ENCODE results near the gene SRF.
A peak's percentile ranks its signal among the peaks of the same experiment; 100 is the strongest.

Gene SRF

DNA sequence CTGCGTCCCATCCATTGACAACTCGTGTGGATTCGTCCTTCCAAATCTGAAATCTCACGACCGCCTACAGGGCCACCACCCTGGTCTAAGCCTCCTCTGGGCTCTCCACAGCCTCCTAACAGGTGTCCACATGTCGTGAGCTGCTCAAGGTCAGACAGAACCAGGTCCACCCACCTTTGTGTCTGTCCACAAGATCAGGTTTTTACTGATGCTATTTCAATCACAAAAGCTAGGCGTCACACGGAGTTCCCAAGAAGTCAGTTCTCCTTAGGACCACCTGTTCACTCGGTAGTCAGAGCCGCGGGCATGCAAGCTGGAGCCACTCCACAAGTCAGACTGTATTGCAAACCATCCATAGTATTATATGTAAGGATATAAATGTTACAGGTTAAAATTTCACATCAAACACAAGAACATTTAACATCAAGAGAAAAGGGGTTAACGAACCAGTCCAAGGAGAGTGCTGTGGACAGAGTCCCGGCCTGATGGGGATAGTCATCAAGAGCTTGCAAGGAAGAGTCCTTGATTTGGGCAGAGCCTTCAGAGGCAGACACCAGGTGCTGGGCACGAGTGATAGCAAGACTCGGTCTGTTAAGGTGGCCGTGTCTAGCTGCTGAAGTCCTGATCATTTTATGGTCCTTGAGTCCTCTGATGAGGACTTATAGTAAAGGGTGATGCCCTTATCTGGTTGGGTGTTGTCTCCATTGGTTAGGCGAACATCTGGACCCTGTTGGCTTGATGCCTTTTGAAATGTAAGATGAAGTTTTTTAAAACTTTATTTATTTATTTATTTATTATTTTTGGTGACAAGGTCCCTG, 58.9 kb downstream of the SRF start:
- peak overlapping the region; percentile 29 to 50 for H3K9ac ChIP-seq (ENCODE audit: low read length in 2 of 2)
- no peak overlapping the region for H3K27ac ChIP-seq (ENCODE audit: low read length)
- peaks cover 7% of the 10 kb centered on the region for H3K4me1 ChIP-seq (ENCODE audit: control insufficient read depth, insufficient read depth, low read length)
- H3K4me3 ChIP-seq (ENCODE audit: low read length in 2 of 2): peak overlapping the region; percentile 70 to 77
- peaks cover 0 to 3% of the 10 kb centered on the region in 2 donors for H3K36me3 ChIP-seq (ENCODE audit: control insufficient read depth in 2 of 2, insufficient read depth in 2 of 2, low read length in 2 of 2)
- H3K9me3 ChIP-seq (ENCODE audit: control insufficient read depth in 2 of 2, low read length in 2 of 2): no peaks in the 10 kb centered on the region
- no peaks in the 10 kb centered on the region for H3K27me3 ChIP-seq (ENCODE audit: control insufficient read depth in 1 of 2, insufficient read depth in 2 of 2, low read length in 2 of 2)

DNA sequence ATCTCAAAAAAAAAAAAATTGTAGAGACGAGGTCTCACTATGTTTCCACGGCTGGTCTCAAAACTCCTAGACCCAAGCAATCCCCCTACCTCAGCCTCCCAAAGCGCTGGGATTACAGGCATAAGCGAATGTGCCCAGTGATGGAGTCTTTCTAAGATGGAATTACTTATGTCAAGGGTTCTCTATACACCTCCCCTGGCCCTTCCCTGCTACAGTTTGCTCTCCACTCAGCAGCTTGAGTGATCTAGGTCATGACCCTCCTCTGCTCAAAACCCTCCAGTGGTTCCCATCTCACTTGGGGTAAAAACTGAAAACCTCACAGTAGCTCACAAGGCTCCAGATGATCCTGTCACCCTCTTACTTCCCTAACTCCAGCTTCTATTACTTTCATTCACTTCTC, 60.0 kb downstream of the SRF start:
- Histone ChIP-seq H3K4me3 (ENCODE audit: low read length in 2 of 2) (no peak overlapping the region), H3K4me1 (ENCODE audit: control insufficient read depth, insufficient read depth, low read length) (peaks cover 7% of the 10 kb centered on the region), H3K27ac (ENCODE audit: low read length) (no peak overlapping the region), H3K27me3 (ENCODE audit: control insufficient read depth in 1 of 2, insufficient read depth in 2 of 2, low read length in 2 of 2) (no peaks in the 10 kb centered on the region), H3K9me3 (ENCODE audit: control insufficient read depth in 2 of 2, low read length in 2 of 2) (no peaks in the 10 kb centered on the region), H3K36me3 (ENCODE audit: control insufficient read depth in 2 of 2, insufficient read depth in 2 of 2, low read length in 2 of 2) (no peaks in the 10 kb centered on the region), H3K9ac (ENCODE audit: low read length in 2 of 2) (no peak overlapping the region)
